Measurements from ENCODE around the gene CDC42BPG.

The CDC42BPG gene

GRCh38 chr11:64794526-64794925 lies 49.9 kb downstream of the CDC42BPG start:
- H3K4me3 ChIP-seq (ENCODE audit: low read depth, low read length), result no peak overlapping the region
- DNase-seq (ENCODE audit: low read depth), result no peak
- TF ChIP-seq CTCF (conservative IDR thresholded peaks at IDR 0.05; ENCODE audit: low read depth, low read length), result no peak

- TF ChIP-seq CTCF (conservative IDR thresholded peaks at IDR 0.05; ENCODE audit: low read depth, low read length), result no peak
- H3K4me3 ChIP-seq (ENCODE audit: low read depth, low read length), result no peak overlapping the region
- no peak for DNase-seq (ENCODE audit: low read depth)
Observed at GRCh38 chr11:64793271-64794160, 50.9 kb downstream of the CDC42BPG start.

GRCh38 chr11:64792482-64792881 lies 52.0 kb downstream of the CDC42BPG start:
- H3K4me3 ChIP-seq (ENCODE audit: low read depth, low read length), result no peak overlapping the region
- no peak for TF ChIP-seq CTCF (conservative IDR thresholded peaks at IDR 0.05; ENCODE audit: low read depth, low read length)
- no peak for DNase-seq (ENCODE audit: low read depth)

- no peak for DNase-seq (ENCODE audit: low read depth)
- H3K4me3 ChIP-seq (ENCODE audit: low read depth, low read length), result no peak overlapping the region
- TF ChIP-seq CTCF (conservative IDR thresholded peaks at IDR 0.05; ENCODE audit: low read depth, low read length), result no peak
Observed at GRCh38 chr11:64791781-64792291, 52.6 kb downstream of the CDC42BPG start.

- TF ChIP-seq CTCF (conservative IDR thresholded peaks at IDR 0.05; ENCODE audit: low read depth, low read length), result no peak
- no peak for DNase-seq (ENCODE audit: low read depth)
- H3K4me3 ChIP-seq (ENCODE audit: low read depth, low read length), result no peak overlapping the region
Observed at GRCh38 chr11:64790205-64791095, 54.0 kb downstream of the CDC42BPG start.

GRCh38 chr11:64789331-64790204 lies 54.9 kb downstream of the CDC42BPG start:
- TF ChIP-seq CTCF (conservative IDR thresholded peaks at IDR 0.05; ENCODE audit: low read depth, low read length), result no peak
- no peak overlapping the region for H3K4me3 ChIP-seq (ENCODE audit: low read depth, low read length)
- no peak for DNase-seq (ENCODE audit: low read depth)

Data from choroid plexus epithelial cell (primary cell).